Stimulated activated naive CD8-positive, alpha-beta T cell treated with anti-CD3 and anti-CD28 coated beads, Interleukin-15, Interleukin-2, amounts not matched to agents 100 U/mL and 50 U/mL, for 24 hours (primary cell): ENCODE measurements around the gene MCOLN3.

Experiments used
- ATAC-seq: fragments of 150-1000 bp; cut with Tn5 transposase; one replicate; pipeline ENCODE4 v1.10.0; 2021
- DNase-seq: peaks from one replicate; pipeline ENCODE4 v3.0.0; 2021

MCOLN3 gene

GRCh38 chr1:85048296-85049064, at the start of gene MCOLN3:
TSS of gene MCOLN3 (minus strand) at chr1:85048500. CDS start at chr1:85045360, 3,140 bp downstream.
- ATAC-seq (peak; percentile 55), DNase-seq (peak; percentile 45)

GRCh38 chr1:85093644-85094043, 45.3 kb upstream of the MCOLN3 start:
- ATAC-seq (peak; percentile 14), DNase-seq (no peak)

GRCh38 chr1:85091671-85092280, 43.5 kb upstream of the MCOLN3 start:
- DNase-seq (peak; percentile 9), ATAC-seq (peak; percentile 75)

GRCh38 chr1:85090225-85090624, 41.9 kb upstream of the MCOLN3 start:
- DNase-seq (no peak), ATAC-seq (no peak)

GRCh38 chr1:85089203-85089602, 40.9 kb upstream of the MCOLN3 start:
- DNase-seq (no peak), ATAC-seq (no peak)

GRCh38 chr1:85088408-85088784, 40.1 kb upstream of the MCOLN3 start:
- ATAC-seq, result no peak
- DNase-seq, result no peak

- no peak for ATAC-seq
These were observed 39.5 kb upstream of the MCOLN3 start for GRCh38 chr1:85087659-85088407.

GRCh38 chr1:85085417-85085816, 37.1 kb upstream of the MCOLN3 start:
- DNase-seq, result no peak
- no peak for ATAC-seq

More at GRCh38 chr1:85087659-85088407, 39.5 kb upstream of the MCOLN3 start:
- no peak for DNase-seq

- DNase-seq (no peak), ATAC-seq (no peak)
These were observed 30.6 kb upstream of the MCOLN3 start for GRCh38 chr1:85078903-85079302.

- no peak for DNase-seq
- ATAC-seq, result no peak
These were observed 26.2 kb upstream of the MCOLN3 start for GRCh38 chr1:85074365-85074964.

- no peak for DNase-seq
- ATAC-seq, result no peak
These were observed 22.7 kb upstream of the MCOLN3 start for GRCh38 chr1:85070972-85071492.

GRCh38 chr1:85068846-85069245, 20.5 kb upstream of the MCOLN3 start:
- DNase-seq (no peak), ATAC-seq (no peak)

- DNase-seq (no peak), ATAC-seq (no peak)
These were observed 17.2 kb upstream of the MCOLN3 start for GRCh38 chr1:85065550-85065949.

GRCh38 chr1:85062425-85063026, 14.2 kb upstream of the MCOLN3 start:
- ATAC-seq (no peak), DNase-seq (no peak)

GRCh38 chr1:85061711-85062424, 13.6 kb upstream of the MCOLN3 start:
- DNase-seq, result peak; percentile 83
- ATAC-seq, result peak; percentile 100

- DNase-seq (no peak), ATAC-seq (no peak)
These were observed 11.7 kb upstream of the MCOLN3 start for GRCh38 chr1:85060038-85060437.

- ATAC-seq, result no peak
- DNase-seq, result no peak
These were observed 11.3 kb upstream of the MCOLN3 start for GRCh38 chr1:85059563-85059962.

GRCh38 chr1:85058786-85059185, 10.5 kb upstream of the MCOLN3 start:
- no peak for ATAC-seq
- DNase-seq, result no peak

GRCh38 chr1:85058311-85058710, 10.0 kb upstream of the MCOLN3 start:
- DNase-seq (no peak), ATAC-seq (no peak)

- no peak for DNase-seq
- no peak for ATAC-seq
These were observed 6.4 kb upstream of the MCOLN3 start for GRCh38 chr1:85054664-85055063.

GRCh38 chr1:85049735-85050166, 1.5 kb upstream of the MCOLN3 start:
- DNase-seq (no peak), ATAC-seq (no peak)
